VCaP (cell line): ENCODE data around the gene TOM1L2.

Experiments
- H3K27ac ChIP-seq: fragments of 450-650 bp; 2 replicates; pipeline ENCODE4 v1.5.1; 2017
- TF ChIP-seq, protein P1 (sequence below): fragments of 450-650 bp; conservative IDR thresholded peaks from 2 replicates; pipeline ENCODE4 v1.5.1; 2017; ENCODE audit warnings: mild to moderate bottlenecking, moderate library complexity

TOM1L2 gene

DNA sequence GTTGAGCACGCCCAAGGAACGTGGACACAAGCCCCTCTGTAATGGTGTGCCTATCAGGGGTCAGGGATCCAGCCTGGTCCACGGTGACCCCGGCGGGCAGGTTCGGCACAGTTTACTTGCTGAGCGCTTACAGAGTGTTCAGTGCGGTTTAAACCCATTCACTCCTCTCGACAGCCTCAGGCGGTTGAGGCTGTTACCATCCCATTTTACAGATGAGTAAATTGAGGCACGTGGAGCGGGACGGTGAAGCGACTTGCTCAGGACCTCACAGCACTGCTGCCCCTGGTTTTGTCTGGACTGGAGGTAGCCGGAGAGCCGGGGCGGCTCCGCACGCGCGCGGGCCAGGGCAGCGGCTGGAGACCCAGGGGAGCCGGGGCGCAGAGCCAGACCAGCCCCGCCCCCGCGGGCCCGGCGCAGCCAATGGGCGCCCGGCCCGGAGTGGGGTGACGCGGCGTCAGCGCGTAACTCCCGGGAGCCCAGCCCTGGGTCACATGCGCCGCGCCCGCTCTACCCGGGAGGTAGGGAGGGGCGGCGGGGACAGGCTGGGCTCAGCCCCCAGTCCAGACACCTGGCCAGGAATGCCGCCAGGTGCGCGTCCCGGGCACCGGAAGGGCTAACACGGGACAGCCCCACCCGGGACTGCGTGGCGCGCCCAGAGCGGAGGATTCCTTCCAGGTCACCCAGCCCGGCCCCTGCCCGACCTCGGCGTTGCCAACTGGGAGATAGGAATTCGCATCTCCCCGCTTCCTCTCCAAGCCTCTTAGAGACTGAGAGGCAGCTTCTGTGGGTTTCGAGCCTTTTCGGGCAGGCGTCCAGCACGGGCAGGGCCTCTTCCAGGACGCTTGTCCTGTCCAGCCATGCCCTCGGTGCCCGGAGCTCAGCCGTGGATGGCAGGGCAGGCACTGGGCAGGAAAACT lies 132.2 kb downstream of the TOM1L2 start:
- peak overlapping the region; percentile 96 for H3K27ac ChIP-seq
- TF ChIP-seq, protein P1, sequence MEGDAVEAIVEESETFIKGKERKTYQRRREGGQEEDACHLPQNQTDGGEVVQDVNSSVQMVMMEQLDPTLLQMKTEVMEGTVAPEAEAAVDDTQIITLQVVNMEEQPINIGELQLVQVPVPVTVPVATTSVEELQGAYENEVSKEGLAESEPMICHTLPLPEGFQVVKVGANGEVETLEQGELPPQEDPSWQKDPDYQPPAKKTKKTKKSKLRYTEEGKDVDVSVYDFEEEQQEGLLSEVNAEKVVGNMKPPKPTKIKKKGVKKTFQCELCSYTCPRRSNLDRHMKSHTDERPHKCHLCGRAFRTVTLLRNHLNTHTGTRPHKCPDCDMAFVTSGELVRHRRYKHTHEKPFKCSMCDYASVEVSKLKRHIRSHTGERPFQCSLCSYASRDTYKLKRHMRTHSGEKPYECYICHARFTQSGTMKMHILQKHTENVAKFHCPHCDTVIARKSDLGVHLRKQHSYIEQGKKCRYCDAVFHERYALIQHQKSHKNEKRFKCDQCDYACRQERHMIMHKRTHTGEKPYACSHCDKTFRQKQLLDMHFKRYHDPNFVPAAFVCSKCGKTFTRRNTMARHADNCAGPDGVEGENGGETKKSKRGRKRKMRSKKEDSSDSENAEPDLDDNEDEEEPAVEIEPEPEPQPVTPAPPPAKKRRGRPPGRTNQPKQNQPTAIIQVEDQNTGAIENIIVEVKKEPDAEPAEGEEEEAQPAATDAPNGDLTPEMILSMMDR: no peak

DNA sequence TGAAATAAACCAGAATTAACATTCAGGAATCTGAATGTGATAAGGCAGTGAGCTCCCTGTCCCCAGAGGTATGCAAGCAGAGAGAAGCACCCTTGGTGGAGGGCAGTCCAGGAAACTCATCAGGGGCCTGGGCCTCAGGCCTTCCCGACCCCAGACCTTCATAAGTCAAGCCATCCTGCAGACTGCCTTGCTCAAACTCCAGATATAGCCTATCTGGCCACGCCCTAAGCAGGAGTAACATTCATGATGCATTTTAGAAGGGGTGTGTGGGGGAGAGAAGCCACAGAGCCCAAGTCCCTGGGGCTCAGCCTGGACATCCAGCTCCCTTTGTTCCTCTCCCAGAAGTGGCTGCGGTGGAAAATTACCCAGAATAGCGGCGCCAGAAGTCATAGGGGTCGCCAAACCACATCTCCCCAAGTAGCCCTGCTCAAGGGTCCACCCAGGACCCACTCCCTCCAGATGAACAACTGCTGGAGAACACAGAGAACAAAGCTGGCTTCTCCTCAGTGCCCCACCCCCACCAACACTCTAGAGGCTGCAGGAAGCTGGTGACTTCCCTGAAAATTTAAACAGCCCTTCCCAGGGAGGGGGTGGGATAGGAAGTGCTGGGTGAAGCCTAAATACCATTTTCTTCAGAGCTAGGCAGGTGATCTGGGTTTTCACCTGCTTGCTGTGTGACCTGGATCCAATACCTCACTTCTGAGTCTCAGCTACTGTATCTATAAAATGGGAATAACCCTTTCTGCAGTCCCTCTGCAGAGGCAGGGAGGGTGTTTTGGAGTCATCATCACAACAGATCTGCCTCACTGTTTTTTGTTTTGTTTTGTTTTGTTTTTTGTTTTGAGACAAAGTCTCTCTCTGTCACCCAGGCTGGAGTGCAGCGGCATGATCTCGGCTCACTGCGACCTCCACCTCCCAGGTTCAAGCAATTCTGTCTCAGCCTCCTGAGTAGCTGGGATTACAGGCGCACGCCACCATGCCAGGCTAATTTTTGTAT lies 133.9 kb downstream of the TOM1L2 start:
- TF ChIP-seq, protein P1: no peak
- peak overlapping the region; percentile 96 for H3K27ac ChIP-seq

DNA sequence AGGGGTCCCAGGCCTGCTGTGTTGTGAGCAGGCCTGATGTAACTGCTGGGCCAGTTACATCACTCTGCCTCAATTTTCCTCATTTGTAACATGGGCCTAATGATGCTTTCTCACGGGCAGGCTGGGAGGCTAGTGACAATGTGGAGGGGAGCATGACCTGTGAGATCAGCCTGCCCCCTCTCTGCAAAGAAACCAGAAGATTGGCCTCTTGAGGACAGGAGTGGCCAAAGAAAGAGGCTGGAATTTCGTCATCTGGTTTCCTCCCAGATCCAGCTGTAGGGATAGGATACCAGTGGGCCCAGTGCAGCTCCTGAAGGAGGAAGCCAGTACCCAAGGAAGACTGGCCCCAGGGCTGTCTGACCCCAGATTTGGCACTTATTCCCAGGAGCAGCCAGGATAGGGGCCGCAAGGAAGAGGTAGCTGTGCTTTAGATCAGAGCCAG lies 134.8 kb downstream of the TOM1L2 start:
- H3K27ac ChIP-seq: peak overlapping the region; percentile 96
- TF ChIP-seq, protein P1: no peak

DNA sequence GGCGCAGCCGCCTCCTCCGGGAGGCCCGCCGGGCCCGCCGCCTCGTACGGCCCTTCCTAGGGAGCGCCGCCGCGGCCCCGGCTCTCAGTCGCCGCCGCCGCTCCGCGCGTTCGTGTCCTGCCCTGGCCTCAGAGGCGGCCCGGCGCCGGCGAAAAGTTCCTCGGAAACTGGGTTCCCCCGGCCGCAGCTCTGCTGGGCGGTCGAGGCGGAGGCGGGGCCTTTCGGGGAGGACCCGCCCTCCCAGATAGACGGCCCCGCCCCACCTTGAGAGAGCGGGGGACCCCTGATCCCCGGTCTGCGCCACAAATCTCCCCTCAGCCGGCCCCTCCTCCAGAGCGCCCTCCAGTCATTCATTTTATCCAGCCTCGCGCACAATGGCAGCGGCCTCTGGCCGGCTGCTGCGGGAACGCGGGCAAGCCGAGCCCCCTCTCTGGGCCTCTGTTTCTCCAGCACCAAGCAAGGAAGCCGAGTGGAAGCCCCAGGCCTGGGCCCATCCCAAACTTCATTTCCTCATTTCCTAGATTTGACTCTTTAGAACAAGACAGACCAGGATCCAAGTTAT lies 135.3 kb downstream of the TOM1L2 start, which contains the start of gene SREBF1:
Gene SREBF1 (minus strand): TSS at position 169 of the 562 bp plus-strand sequence. CDS start 169 bp downstream, outside the sequence.
- TF ChIP-seq, protein P1: no peak
- H3K27ac ChIP-seq: peak within 1 kb of the TSS; percentile 96

DNA sequence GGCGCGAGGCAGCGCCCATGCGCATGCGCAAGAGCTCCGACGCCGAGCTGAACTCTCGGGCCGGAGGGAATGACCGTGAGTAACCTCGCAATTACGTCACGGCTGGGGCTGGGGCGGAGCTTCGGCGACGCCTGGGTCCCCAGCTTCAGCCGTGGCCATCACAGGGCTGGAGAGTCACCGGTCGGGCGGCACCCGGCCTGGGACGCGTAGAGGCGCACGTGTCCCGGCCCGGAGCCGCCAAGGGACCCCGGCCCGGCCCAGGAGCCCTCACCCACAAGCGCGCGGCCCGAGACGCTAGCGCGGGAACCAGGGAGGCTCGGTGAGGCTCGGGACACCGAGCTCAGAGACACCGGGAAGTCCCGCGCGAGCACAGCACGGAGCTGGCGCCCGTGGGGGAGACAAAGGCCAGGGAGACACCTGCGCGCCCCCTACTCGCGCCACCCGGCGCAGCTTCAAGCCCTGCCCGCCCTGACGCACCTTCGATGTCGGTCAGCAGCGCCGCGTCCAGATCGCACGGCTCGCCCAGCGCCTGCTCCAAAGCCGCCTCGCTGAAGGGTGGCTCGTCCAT lies 135.9 kb downstream of the TOM1L2 start:
- TF ChIP-seq, protein P1: no peak
- peak overlapping the region; percentile 96 for H3K27ac ChIP-seq

DNA sequence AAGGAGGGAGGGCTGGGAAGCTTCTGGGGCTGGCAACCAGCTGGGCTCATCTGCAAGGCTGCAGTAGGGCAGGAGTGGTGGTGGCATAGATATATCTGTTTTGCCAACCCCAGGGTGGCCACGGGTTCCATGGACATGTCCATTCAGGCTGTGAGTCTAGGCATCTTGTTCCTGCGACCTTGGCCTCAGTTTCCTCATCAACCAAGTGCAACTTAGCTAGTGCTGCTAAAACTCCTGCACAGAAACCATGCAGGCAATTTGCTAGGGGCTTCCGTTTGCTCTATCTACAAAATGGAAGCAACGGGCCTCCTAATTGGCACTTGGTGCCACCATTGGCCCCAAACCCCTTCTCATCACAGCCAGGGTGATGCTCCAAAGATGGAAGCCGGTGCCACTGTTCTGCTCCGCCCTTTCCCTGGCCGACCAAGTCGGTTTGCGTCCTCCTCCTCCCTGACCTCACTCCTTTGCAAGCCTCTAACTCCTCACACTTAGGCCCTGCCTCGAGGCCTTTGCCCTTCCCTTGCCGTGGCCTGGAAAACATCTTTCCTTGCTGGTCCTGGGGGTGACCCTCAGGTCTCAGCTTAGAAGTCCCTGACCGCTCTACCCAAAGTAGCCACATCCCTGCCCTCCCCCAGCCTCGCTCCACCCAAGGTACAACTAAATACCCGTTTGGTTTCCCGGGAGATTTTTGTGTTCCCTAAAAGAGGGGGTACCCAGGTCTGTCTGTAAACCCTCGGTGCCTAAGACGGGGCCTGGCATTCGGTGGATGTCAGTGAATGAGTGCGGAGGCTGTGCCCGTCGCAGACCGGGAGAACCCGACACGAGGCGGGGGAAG lies 136.6 kb downstream of the TOM1L2 start:
- peak overlapping the region; percentile 96 for H3K27ac ChIP-seq
- TF ChIP-seq, protein P1: no peak
